ENCODE results near the gene DUSP8.

DNA sequence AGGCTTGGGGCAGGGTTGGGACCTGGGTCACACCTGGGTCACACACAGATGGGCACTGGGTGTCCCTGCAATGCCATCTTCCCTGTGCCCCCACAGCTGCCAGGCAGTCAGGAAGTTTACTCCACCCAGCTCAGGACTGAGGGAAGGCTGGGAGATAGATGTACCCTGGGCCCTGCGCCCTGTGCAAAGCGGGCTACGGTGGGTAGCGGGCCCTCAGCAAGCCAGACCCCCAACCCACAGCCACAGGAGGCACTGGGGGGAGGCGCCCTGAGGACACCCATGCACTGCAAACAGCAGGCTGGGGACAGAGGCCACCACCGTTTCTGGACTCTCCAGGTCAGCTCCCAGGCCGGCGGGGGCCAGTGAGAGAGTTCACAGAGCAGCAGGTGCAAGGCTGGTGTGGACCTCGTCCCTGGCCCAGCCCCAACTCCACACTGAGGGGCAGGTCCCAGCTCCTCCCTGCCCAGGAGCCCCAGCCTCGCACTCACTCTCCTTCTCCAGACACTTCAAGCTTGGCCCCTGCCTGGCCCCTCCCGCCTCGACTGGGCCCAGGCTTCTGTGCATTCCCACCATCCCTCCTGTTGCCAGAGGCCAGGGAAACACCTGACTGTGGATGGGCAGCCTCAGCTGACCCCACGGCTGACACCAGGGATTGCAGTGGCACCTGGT is 4.9 kb downstream of the DUSP8 start:
- TF ChIP-seq, protein P1, sequence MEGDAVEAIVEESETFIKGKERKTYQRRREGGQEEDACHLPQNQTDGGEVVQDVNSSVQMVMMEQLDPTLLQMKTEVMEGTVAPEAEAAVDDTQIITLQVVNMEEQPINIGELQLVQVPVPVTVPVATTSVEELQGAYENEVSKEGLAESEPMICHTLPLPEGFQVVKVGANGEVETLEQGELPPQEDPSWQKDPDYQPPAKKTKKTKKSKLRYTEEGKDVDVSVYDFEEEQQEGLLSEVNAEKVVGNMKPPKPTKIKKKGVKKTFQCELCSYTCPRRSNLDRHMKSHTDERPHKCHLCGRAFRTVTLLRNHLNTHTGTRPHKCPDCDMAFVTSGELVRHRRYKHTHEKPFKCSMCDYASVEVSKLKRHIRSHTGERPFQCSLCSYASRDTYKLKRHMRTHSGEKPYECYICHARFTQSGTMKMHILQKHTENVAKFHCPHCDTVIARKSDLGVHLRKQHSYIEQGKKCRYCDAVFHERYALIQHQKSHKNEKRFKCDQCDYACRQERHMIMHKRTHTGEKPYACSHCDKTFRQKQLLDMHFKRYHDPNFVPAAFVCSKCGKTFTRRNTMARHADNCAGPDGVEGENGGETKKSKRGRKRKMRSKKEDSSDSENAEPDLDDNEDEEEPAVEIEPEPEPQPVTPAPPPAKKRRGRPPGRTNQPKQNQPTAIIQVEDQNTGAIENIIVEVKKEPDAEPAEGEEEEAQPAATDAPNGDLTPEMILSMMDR (IDR thresholded peaks at IDR 0.05): peak; percentile 10; the same call in 1 of the 2 replicates
- TF ChIP-seq ZFX (IDR thresholded peaks at IDR 0.05; ENCODE audit: borderline replicate concordance): no peak

Data from 22Rv1 (cell line).